Keratinocyte (primary cell): ENCODE data around the gene NPTX2. TPM values are rescaled to one million over a fixed set of nuclear protein-coding genes. Genes with fewer than 3 reads are reported as not detected.

ENCODE experiments used
- DNase-seq: peaks from one replicate; pipeline ENCODE4 v3.0.0-alpha.2; 2011; ENCODE audit warnings: low read depth, missing footprints, low spot score
- FAIRE-seq: peaks from 2 replicates; lab custom pipeline; 2011; peaks lifted over from hg19 to GRCh38; lab: Jason Lieb, UNC
- H2AFZ ChIP-seq: 2 replicates; pipeline ENCODE4 v1.6.0; 2012; ENCODE audit warnings: low read length, control low read depth, inconsistent platforms; ENCODE audit not compliant: control insufficient read depth
- H3K27ac ChIP-seq: 2 replicates; pipeline ENCODE4 v1.5.1; 2011; ENCODE audit warnings: low read length; ENCODE audit not compliant: control insufficient read depth, insufficient read depth
- H3K27me3 ChIP-seq: 3 replicates; pipeline ENCODE4 v1.6.0; 2011; ENCODE audit warnings: low read length; ENCODE audit not compliant: control insufficient read depth, insufficient read depth; ENCODE audit errors: extremely low read depth
- H3K36me3 ChIP-seq, 2 experiments: 2 replicates in 1 of 2; 3 replicates in 1 of 2; pipeline ENCODE4 v1.5.1; 2011; ENCODE audit warnings: low read length in 2 of 2, mild to moderate bottlenecking in 1 of 2; ENCODE audit not compliant: control insufficient read depth in 2 of 2, insufficient read depth in 2 of 2; ENCODE audit errors: extremely low read depth in 1 of 2
- H3K4me1 ChIP-seq: 3 replicates; pipeline ENCODE4 v1.5.1; 2011; ENCODE audit warnings: low read length; ENCODE audit not compliant: control insufficient read depth, insufficient read depth; ENCODE audit errors: extremely low read depth
- H3K4me2 ChIP-seq: 3 replicates; pipeline ENCODE4 v1.6.0; 2011; ENCODE audit warnings: low read depth, low read length; ENCODE audit not compliant: control insufficient read depth, insufficient read depth; ENCODE audit errors: extremely low read depth
- H3K4me3 ChIP-seq, 3 experiments: fragments of 200-600 bp in 1 of 3; sonication (generic) in 1 of 3; 2 replicates in 2 of 3; 3 replicates in 1 of 3; pipeline ENCODE4 v1.5.1; 2011 to 2016; ENCODE audit warnings: low read length in 3 of 3, mild to moderate bottlenecking in 3 of 3, control low read depth in 2 of 3, inconsistent platforms in 1 of 3, low read depth in 1 of 3, mixed read lengths in 1 of 3, mixed run types in 1 of 3, moderate library complexity in 1 of 3; ENCODE audit not compliant: control insufficient read depth in 2 of 3, insufficient read depth in 2 of 3; ENCODE audit errors: extremely low read depth in 1 of 3
- H3K79me2 ChIP-seq: 2 replicates; pipeline ENCODE4 v1.6.0; 2012; ENCODE audit warnings: low read length; ENCODE audit not compliant: control insufficient read depth, insufficient read depth
- H3K9ac ChIP-seq: 3 replicates; pipeline ENCODE4 v1.6.0; 2011; ENCODE audit warnings: low read length; ENCODE audit not compliant: control insufficient read depth, insufficient read depth; ENCODE audit errors: extremely low read depth
- H3K9me1 ChIP-seq: 3 replicates; pipeline ENCODE4 v1.6.0; 2011; ENCODE audit warnings: low read length; ENCODE audit not compliant: control insufficient read depth, insufficient read depth; ENCODE audit errors: extremely low read depth
- H3K9me3 ChIP-seq: 2 replicates; pipeline ENCODE4 v1.5.1; 2012; ENCODE audit warnings: low read depth, low read length; ENCODE audit not compliant: control insufficient read depth
- H4K20me1 ChIP-seq: 3 replicates; pipeline ENCODE4 v1.6.0; 2011; ENCODE audit warnings: low read length; ENCODE audit not compliant: control insufficient read depth, insufficient read depth; ENCODE audit errors: extremely low read depth
- EZH2 ChIP-seq: IDR thresholded peaks from one replicate; pipeline ENCODE4 v1.6.1; 2012; ENCODE audit warnings: inconsistent platforms, mild to moderate bottlenecking, low read length, moderate library complexity
- dilution Hi-C: fragments of 300-500 bp; cut with MboI; formaldehyde crosslinking; loops from one replicate; pipeline ENCODE4 v1.7.0; 2020; ENCODE audit warnings: low sequenced_read_pairs; ENCODE audit not compliant: extremely low pct_ligation_motif_present
- polyA plus RNA-seq, 5 experiments: library from polyadenylated mRNA; depleted of rRNA in 3 of 5; stranded (reverse) in 3 of 5; stranded (forward) in 1 of 5; unstranded in 1 of 5; fragments of >200 nt; gene quantifications; 1 replicate in 1 of 5; 2 replicates in 3 of 5; 3 replicates in 1 of 5; pipeline versions ENCODE4 v1.2.1 to v1.2.3, GENCODE V29; 2011 to 2012; ENCODE audit warnings: missing spikeins in 2 of 5, low read depth in 1 of 5, low replicate concordance in 1 of 5
- TF ChIP-seq, protein P1 (sequence below), 3 experiments: IDR thresholded peaks in 1 of 3; conservative IDR thresholded peaks in 1 of 3; optimal IDR thresholded peaks in 1 of 3; 2 replicates in 2 of 3; 3 replicates in 1 of 3; pipeline versions ENCODE3 to v1.5.1; 2011; ENCODE audit warnings: low read length in 3 of 3, mild to moderate bottlenecking in 3 of 3, moderate library complexity in 2 of 3, control low read depth in 1 of 3, inconsistent platforms in 1 of 3; ENCODE audit not compliant: insufficient read depth in 2 of 3; ENCODE audit errors: extremely low read depth in 1 of 3

Gene NPTX2
- polyA plus RNA-seq, 1 donor (not counting 4 experiments of a cell fraction or from before 2014, with no cell fraction given) = not detected

DNA sequence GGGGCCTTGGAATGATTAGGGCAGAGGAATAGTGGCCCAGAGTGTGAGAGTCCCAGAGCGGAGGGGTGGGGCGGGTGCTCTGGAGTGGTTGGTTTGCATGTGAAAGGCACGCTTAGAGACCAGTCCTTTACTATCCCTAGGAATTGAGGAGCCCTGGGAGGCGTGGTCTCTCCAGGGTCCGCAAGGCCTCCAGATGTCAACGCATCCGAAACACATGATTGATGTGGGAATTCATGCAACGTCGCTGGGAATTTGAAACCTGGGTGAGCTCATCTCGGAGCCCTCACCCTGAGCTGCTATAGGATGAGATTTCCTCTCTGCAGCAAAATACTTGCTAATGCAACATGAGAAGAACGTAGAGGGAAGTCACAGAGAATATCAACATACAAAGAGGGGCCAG is 51.2 kb downstream of the NPTX2 start:
- no peaks in the 10 kb centered on the region for H3K27me3 ChIP-seq
- no peaks in the 10 kb centered on the region for H3K36me3 ChIP-seq
- H3K4me3 ChIP-seq = no peak overlapping the region
- H3K4me2 ChIP-seq = no peak overlapping the region
- DNase-seq (no peak), FAIRE-seq (no peak)
- H4K20me1 ChIP-seq = no peaks in the 10 kb centered on the region
- no peak overlapping the region for H3K9ac ChIP-seq
- no peaks in the 10 kb centered on the region for H3K9me1 ChIP-seq
- TF ChIP-seq, protein P1, sequence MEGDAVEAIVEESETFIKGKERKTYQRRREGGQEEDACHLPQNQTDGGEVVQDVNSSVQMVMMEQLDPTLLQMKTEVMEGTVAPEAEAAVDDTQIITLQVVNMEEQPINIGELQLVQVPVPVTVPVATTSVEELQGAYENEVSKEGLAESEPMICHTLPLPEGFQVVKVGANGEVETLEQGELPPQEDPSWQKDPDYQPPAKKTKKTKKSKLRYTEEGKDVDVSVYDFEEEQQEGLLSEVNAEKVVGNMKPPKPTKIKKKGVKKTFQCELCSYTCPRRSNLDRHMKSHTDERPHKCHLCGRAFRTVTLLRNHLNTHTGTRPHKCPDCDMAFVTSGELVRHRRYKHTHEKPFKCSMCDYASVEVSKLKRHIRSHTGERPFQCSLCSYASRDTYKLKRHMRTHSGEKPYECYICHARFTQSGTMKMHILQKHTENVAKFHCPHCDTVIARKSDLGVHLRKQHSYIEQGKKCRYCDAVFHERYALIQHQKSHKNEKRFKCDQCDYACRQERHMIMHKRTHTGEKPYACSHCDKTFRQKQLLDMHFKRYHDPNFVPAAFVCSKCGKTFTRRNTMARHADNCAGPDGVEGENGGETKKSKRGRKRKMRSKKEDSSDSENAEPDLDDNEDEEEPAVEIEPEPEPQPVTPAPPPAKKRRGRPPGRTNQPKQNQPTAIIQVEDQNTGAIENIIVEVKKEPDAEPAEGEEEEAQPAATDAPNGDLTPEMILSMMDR (optimal IDR thresholded peaks at IDR 0.05 in 1 of 3, IDR thresholded peaks at IDR 0.05 in 1 of 3, conservative IDR thresholded peaks at IDR 0.05 in 1 of 3; ENCODE audit: extremely low read depth in 1 of 3, insufficient read depth in 2 of 3, low read length in 3 of 3) = no peak
- TF ChIP-seq EZH2 = no peak
- H2AFZ ChIP-seq = no peak overlapping the region
- dilution Hi-C loops = no loop called here
- no peaks in the 10 kb centered on the region for H3K79me2 ChIP-seq
- H3K4me1 ChIP-seq = no peaks in the 10 kb centered on the region
- peaks cover 4% of the 10 kb centered on the region for H3K9me3 ChIP-seq
- no peak overlapping the region for H3K27ac ChIP-seq

GRCh38 chr7:98669329-98670000 is 52.4 kb downstream of the NPTX2 start:
- Histone ChIP-seq H3K27me3 (no peaks in the 10 kb centered on the region), H3K79me2 (no peaks in the 10 kb centered on the region), H3K4me1 (no peaks in the 10 kb centered on the region), H3K9ac (no peak overlapping the region), H3K9me1 (no peaks in the 10 kb centered on the region), H4K20me1 (no peaks in the 10 kb centered on the region), H3K27ac (no peak overlapping the region), H2AFZ (no peak overlapping the region), H3K4me3 (no peak overlapping the region), H3K4me2 (no peak overlapping the region), H3K36me3 (no peaks in the 10 kb centered on the region), H3K9me3 (peaks cover 3% of the 10 kb centered on the region)
- DNase-seq (no peak), FAIRE-seq (no peak)
- TF ChIP-seq, protein P1 (optimal IDR thresholded peaks at IDR 0.05 in 1 of 3, IDR thresholded peaks at IDR 0.05 in 1 of 3, conservative IDR thresholded peaks at IDR 0.05 in 1 of 3; ENCODE audit: extremely low read depth in 1 of 3, insufficient read depth in 2 of 3, low read length in 3 of 3) = no peak
- no peak for TF ChIP-seq EZH2
- dilution Hi-C loops = no loop called here
